ENCODE results near the gene PABPN1L. TPM values are rescaled to one million over a fixed set of nuclear protein-coding genes. Genes with fewer than 3 reads are reported as not detected.

Gene PABPN1L
- total and polyA plus RNA-seq, 10 of the 15 experiments (the other 5 are each of a cell fraction or from before 2014, with no cell fraction given): not detected

- CTCF ChIA-PET: no interaction called here
- in situ Hi-C loops (cut with MboI) (no loop called here), intact Hi-C loops (cut with micrococcal nuclease; ENCODE audit: unreplicated experiment) (no loop called here)
- ATAC-seq: no peak
- H3K9me3 ChIP-seq (replicated peaks; ENCODE audit: control insufficient read depth, insufficient read depth, low read length): no peaks in the 10 kb centered on the region
- H2AFZ ChIP-seq (ENCODE audit: control insufficient read depth, low read depth, low read length): no peak overlapping the region
- no TSS peak for BruUV-seq (replicated peaks)
- no peaks in the 10 kb centered on the region for H3K4me1 ChIP-seq (ENCODE audit: control insufficient read depth, insufficient read depth, low read length)
- no peak overlapping the region for H3K9ac ChIP-seq (ENCODE audit: control insufficient read depth, insufficient read depth, low read length)
- 90% methylated on average over 15 of the region's 15 CpGs for WGBS (ENCODE audit: insufficient coverage, insufficient replicate concordance, low lambda C conversion rate, missing lambda C conversion rate)
- H3K36me3 ChIP-seq (ENCODE audit: control insufficient read depth in 2 of 2, insufficient read depth in 2 of 2, low read length in 1 of 2): peaks cover 0 to 4% of the 10 kb centered on the region in 2 experiments; a peak in 3 of 4 replicates
- no peaks in the 10 kb centered on the region for H4K20me1 ChIP-seq (ENCODE audit: control insufficient read depth, insufficient read depth)
- no peak overlapping the region for H3K27ac ChIP-seq (ENCODE audit: control insufficient read depth, insufficient read depth)
- no peaks in the 10 kb centered on the region for H3K27me3 ChIP-seq (replicated peaks in 1 of 2; ENCODE audit: control insufficient read depth in 2 of 2, insufficient read depth in 2 of 2, low read length in 1 of 2)
- H3K79me2 ChIP-seq (ENCODE audit: control insufficient read depth, insufficient read depth, low read length): no peaks in the 10 kb centered on the region; the same call in 1 of the 2 replicates
- H3K4me3 ChIP-seq: no peak overlapping the region
- POLR2A ChIA-PET: no interaction called here
- SMC1A ChIA-PET (ENCODE audit: uncharacterized antibody, unreplicated experiment): no interaction called here
- RAD21 ChIA-PET (ENCODE audit: unreplicated experiment): no interaction called here
- DNase-seq (ENCODE audit: low read depth, low spot score): no peak
- H3K4me2 ChIP-seq (ENCODE audit: control insufficient read depth, insufficient read depth): no peak overlapping the region
- FAIRE-seq: no peak
- TF ChIP-seq BRCA1 (IDR thresholded peaks at IDR 0.05; ENCODE audit: low read depth, low read length) (no peak), CUX1 (IDR thresholded peaks at IDR 0.05; ENCODE audit: insufficient replicate concordance, low read depth, low read length) (no peak), ATF2 (IDR thresholded peaks at IDR 0.05; ENCODE audit: low read length) (no peak), ATF3 (IDR thresholded peaks at IDR 0.05; ENCODE audit: borderline replicate concordance, extremely low read depth, low read depth, low read length) (no peak), E4F1 (IDR thresholded peaks at IDR 0.05; ENCODE audit: borderline replicate concordance, partially characterized antibody) (no peak), ZNF24 (IDR thresholded peaks at IDR 0.05) (no peak), BHLHE40 (IDR thresholded peaks at IDR 0.05; ENCODE audit: borderline replicate concordance in 1 of 2, low read depth in 2 of 2, low read length in 1 of 2) (no peak), NR2F1 (conservative IDR thresholded peaks at IDR 0.05) (no peak), USF2 (IDR thresholded peaks at IDR 0.05; ENCODE audit: borderline replicate concordance, low read depth, low read length) (no peak), TCF3 (IDR thresholded peaks at IDR 0.05; ENCODE audit: borderline replicate concordance, insufficient read depth, low read depth, low read length) (no peak), CBX3 (IDR thresholded peaks at IDR 0.05; ENCODE audit: borderline replicate concordance, low read depth) (no peak), MTA2 (IDR thresholded peaks at IDR 0.05; ENCODE audit: low read depth) (no peak), POLR2AphosphoS5 (IDR thresholded peaks at IDR 0.05; ENCODE audit: low read length) (no peak), ZNF207 (IDR thresholded peaks at IDR 0.05; ENCODE audit: borderline replicate concordance) (no peak), IKZF2 (IDR thresholded peaks at IDR 0.05) (no peak)
Measured at GRCh38 chr16:88912556-88912955, 46.1 kb upstream of the PABPN1L start.
